B cell (primary cell): Measurements from ENCODE around the gene APBA2.

Experiments
- EZH2 ChIP-seq: IDR thresholded peaks from 2 replicates; pipeline ENCODE4 v1.6.1; 2012; ENCODE audit warnings: borderline replicate concordance, low read depth, mild to moderate bottlenecking, moderate library complexity, low read length; ENCODE audit not compliant: insufficient read depth, poor library complexity, severe bottlenecking
- TF ChIP-seq, protein P1 (sequence below): fragments of 200-600 bp; IDR thresholded peaks from one replicate; pipeline ENCODE4 v1.8.0; 2022; ENCODE audit warnings: antibody characterized with exemption, mild to moderate bottlenecking

DNA sequence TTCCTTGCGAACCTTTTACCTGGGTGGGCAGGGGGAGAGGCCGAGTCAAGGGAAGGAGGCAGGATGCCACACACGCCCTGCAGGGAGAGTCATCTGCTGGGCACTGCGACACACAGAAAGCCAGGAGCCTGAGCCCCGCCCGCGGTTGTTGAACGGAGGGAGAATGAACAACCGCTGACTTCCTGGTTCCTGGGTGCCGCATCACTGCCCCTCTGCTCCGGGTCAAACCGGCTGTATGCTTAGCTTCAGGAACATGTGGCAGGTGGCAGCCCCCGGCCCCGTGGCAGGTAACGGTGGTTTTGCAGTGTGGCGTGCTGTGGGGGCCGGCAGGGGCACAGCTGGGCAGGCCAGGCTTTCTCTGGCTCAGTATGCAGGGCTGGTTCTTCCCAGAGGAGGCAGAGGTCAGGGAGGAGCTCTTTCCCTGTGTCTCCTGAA is 33.4 kb downstream of the APBA2 start:
- TF ChIP-seq, protein P1, sequence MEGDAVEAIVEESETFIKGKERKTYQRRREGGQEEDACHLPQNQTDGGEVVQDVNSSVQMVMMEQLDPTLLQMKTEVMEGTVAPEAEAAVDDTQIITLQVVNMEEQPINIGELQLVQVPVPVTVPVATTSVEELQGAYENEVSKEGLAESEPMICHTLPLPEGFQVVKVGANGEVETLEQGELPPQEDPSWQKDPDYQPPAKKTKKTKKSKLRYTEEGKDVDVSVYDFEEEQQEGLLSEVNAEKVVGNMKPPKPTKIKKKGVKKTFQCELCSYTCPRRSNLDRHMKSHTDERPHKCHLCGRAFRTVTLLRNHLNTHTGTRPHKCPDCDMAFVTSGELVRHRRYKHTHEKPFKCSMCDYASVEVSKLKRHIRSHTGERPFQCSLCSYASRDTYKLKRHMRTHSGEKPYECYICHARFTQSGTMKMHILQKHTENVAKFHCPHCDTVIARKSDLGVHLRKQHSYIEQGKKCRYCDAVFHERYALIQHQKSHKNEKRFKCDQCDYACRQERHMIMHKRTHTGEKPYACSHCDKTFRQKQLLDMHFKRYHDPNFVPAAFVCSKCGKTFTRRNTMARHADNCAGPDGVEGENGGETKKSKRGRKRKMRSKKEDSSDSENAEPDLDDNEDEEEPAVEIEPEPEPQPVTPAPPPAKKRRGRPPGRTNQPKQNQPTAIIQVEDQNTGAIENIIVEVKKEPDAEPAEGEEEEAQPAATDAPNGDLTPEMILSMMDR, result no peak
- TF ChIP-seq EZH2, result no peak
